Left lung (tissue), 10 donors: ENCODE measurements around the gene SNED1. TPM values are rescaled to one million over a fixed set of nuclear protein-coding genes. Genes with fewer than 3 reads are reported as not detected.
A peak's percentile ranks its signal among the peaks of the same experiment; 100 is the strongest.

Experiments
- ATAC-seq: fragments of 200-7000 bp; cut with Tn5 transposase; one replicate; pipeline ENCODE4 v1.9.1; 2020; ENCODE audit warnings: moderate library complexity
- DNase-seq, 4 donors: peaks; one replicate each; pipeline ENCODE4 v3.0.0-alpha.2; 2013 to 2020
- H3K27ac ChIP-seq, 2 donors: fragments of 200-600 bp; sonication (generic) in 1 of 2; one replicate each; pipeline versions ENCODE4 v1.5.0 to v1.8.0; 2020 to 2021
- H3K27me3 ChIP-seq, 2 donors: fragments of 200-600 bp; sonication (generic) in 1 of 2; one replicate each; pipeline versions ENCODE4 v1.5.0 to v1.8.0; 2020 to 2021
- H3K36me3 ChIP-seq, 2 donors: fragments of 200-600 bp; sonication (generic) in 1 of 2; one replicate each; pipeline versions ENCODE4 v1.5.0 to v1.8.0; 2020 to 2021
- H3K4me1 ChIP-seq, 2 donors: fragments of 200-600 bp; one replicate each; pipeline ENCODE4 v1.8.0; 2021
- H3K4me3 ChIP-seq, 2 donors: fragments of 200-600 bp; sonication (generic) in 1 of 2; one replicate each; pipeline versions ENCODE4 v1.5.0 to v1.8.0; 2020 to 2021; ENCODE audit warnings: mild to moderate bottlenecking in 1 of 2
- H3K9me3 ChIP-seq, 2 donors: fragments of 200-600 bp; sonication (generic) in 1 of 2; one replicate each; pipeline versions ENCODE4 v1.5.0 to v1.8.0; 2020 to 2021
- CTCF ChIP-seq, 2 donors: fragments of 200-600 bp; sonication (generic) in 1 of 2; IDR thresholded peaks; one replicate each; pipeline versions ENCODE4 v1.5.0 to v1.8.0; 2021; ENCODE audit warnings: antibody characterized with exemption in 2 of 2
- intact Hi-C, 2 donors: fragments of 100-400 bp; cut with DNase I; formaldehyde crosslinking; loops; one replicate each; pipeline versions ENCODE4 v1.11.2 to v1.14.2; 2022
- polyA plus RNA-seq, 6 donors: library from polyadenylated mRNA; unstranded; fragments of 120-200 nt; gene quantifications; one replicate each; pipeline ENCODE4 v1.2.1, GENCODE V29; 2013; ENCODE audit not compliant: insufficient read length in 6 of 6
- total RNA-seq, 2 donors: library from RNA; stranded (reverse); fragmentation: NEBNext Ultra II Directional; extraction: Animal tissue kit (Norgen Biotek cat#: 25700); gene quantifications; one replicate each; pipeline ENCODE4 v1.2.1, GENCODE V29; 2021
- donor health status: DM: no; HTN: yes; CAD: no.
- donor health status: DM: no; HTN: no; CAD: no.

SNED1 gene
- total and polyA plus RNA-seq, 8 donors: 36.4 to 81.0 (median 54.7) TPM

- intact Hi-C loops: no loop called here
- H3K27ac ChIP-seq: peak overlapping the region; percentile 70 to 77
- no peaks in the 10 kb centered on the region for H3K36me3 ChIP-seq
- no peaks in the 10 kb centered on the region for H3K9me3 ChIP-seq
- peaks cover 21 to 31% of the 10 kb centered on the region in 2 donors for H3K4me1 ChIP-seq
- TF ChIP-seq CTCF (IDR thresholded peaks at IDR 0.05): no peak
- H3K4me3 ChIP-seq: no peak overlapping the region
- ATAC-seq (peak; percentile 82), DNase-seq (peak in 3 of 4 donors; percentile 54 to 91 (median 88))
- H3K27me3 ChIP-seq: no peaks in the 10 kb centered on the region
Observed at GRCh38 chr2:240991378-240992263, 6.8 kb upstream of the SNED1 start.

- ATAC-seq (no peak), DNase-seq (peak in 2 of 4 donors; percentile 30 to 72)
Observed at GRCh38 chr2:240992572-240993291, 5.7 kb upstream of the SNED1 start.

GRCh38 chr2:240993446-240994170, 4.8 kb upstream of the SNED1 start:
- no peaks in the 10 kb centered on the region for H3K9me3 ChIP-seq
- peak in 1 of 4 donors; percentile 29 for DNase-seq
- intact Hi-C loops: no loop called here
- TF ChIP-seq CTCF (IDR thresholded peaks at IDR 0.05): no peak
- ATAC-seq: no peak
- H3K4me1 ChIP-seq: peaks cover 17 to 41% of the 10 kb centered on the region in 2 donors
- no peaks in the 10 kb centered on the region for H3K36me3 ChIP-seq
- peaks cover 0 to 10% of the 10 kb centered on the region in 2 donors for H3K27me3 ChIP-seq
- no peak overlapping the region for H3K27ac ChIP-seq
- no peak overlapping the region for H3K4me3 ChIP-seq

More at GRCh38 chr2:240992572-240993291, 5.7 kb upstream of the SNED1 start:
- H3K36me3 ChIP-seq: no peaks in the 10 kb centered on the region
- no peaks in the 10 kb centered on the region for H3K9me3 ChIP-seq
- TF ChIP-seq CTCF (IDR thresholded peaks at IDR 0.05): no peak
- H3K4me3 ChIP-seq: no peak overlapping the region
- intact Hi-C loops: no loop called here
- peaks cover 0 to 3% of the 10 kb centered on the region in 2 donors for H3K27me3 ChIP-seq
- peak overlapping the region; percentile 70 to 77 for H3K27ac ChIP-seq
- H3K4me1 ChIP-seq: peaks cover 14 to 36% of the 10 kb centered on the region in 2 donors

GRCh38 chr2:240994171-240994896, 4.1 kb upstream of the SNED1 start:
- ATAC-seq (no peak), DNase-seq (peak in 2 of 4 donors; percentile 25 to 66)
- Histone ChIP-seq H3K9me3 (no peaks in the 10 kb centered on the region), H3K4me3 (no peak overlapping the region), H3K4me1 (peaks cover 18 to 45% of the 10 kb centered on the region in 2 donors), H3K36me3 (no peaks in the 10 kb centered on the region), H3K27ac (no peak overlapping the region), H3K27me3 (peaks cover 0 to 17% of the 10 kb centered on the region in 2 donors)
- TF ChIP-seq CTCF (IDR thresholded peaks at IDR 0.05): no peak
- intact Hi-C loops: no loop called here
